ENCODE measurements around the gene IL1RAP.

IL1RAP gene

GRCh38 chr3:190534986-190535385, 21.1 kb downstream of the IL1RAP start:
- in situ Hi-C loops (cut with HindIII; ENCODE audit: low sequenced_read_pairs) = no loop called here
- TF ChIP-seq CTCF (IDR thresholded peaks at IDR 0.05; ENCODE audit: low read depth, low read length) = no peak
- no peak for DNase-seq (ENCODE audit: low read depth, low spot score)
- H3K4me3 ChIP-seq (ENCODE audit: low read depth, low read length) = no peak overlapping the region

- in situ Hi-C loops (cut with HindIII; ENCODE audit: low sequenced_read_pairs) = no loop called here
- DNase-seq (ENCODE audit: low read depth, low spot score) = no peak
- H3K4me3 ChIP-seq (ENCODE audit: low read depth, low read length) = no peak overlapping the region
- no peak for TF ChIP-seq CTCF (IDR thresholded peaks at IDR 0.05; ENCODE audit: low read depth, low read length)
Observed at GRCh38 chr3:190537146-190537545, 23.3 kb downstream of the IL1RAP start.

GRCh38 chr3:190538288-190538687, 24.4 kb downstream of the IL1RAP start:
- no peak overlapping the region for H3K4me3 ChIP-seq (ENCODE audit: low read depth, low read length)
- no peak for TF ChIP-seq CTCF (IDR thresholded peaks at IDR 0.05; ENCODE audit: low read depth, low read length)
- in situ Hi-C loops (cut with HindIII; ENCODE audit: low sequenced_read_pairs) = no loop called here
- DNase-seq (ENCODE audit: low read depth, low spot score) = no peak

GRCh38 chr3:190539526-190539925, 25.6 kb downstream of the IL1RAP start:
- H3K4me3 ChIP-seq (ENCODE audit: low read depth, low read length) = no peak overlapping the region
- DNase-seq (ENCODE audit: low read depth, low spot score) = no peak
- TF ChIP-seq CTCF (IDR thresholded peaks at IDR 0.05; ENCODE audit: low read depth, low read length) = no peak
- in situ Hi-C loops (cut with HindIII; ENCODE audit: low sequenced_read_pairs) = no loop called here

GRCh38 chr3:190541008-190541407, 27.1 kb downstream of the IL1RAP start:
- H3K4me3 ChIP-seq (ENCODE audit: low read depth, low read length) = no peak overlapping the region
- in situ Hi-C loops (cut with HindIII; ENCODE audit: low sequenced_read_pairs) = no loop called here
- DNase-seq (ENCODE audit: low read depth, low spot score) = no peak
- TF ChIP-seq CTCF (IDR thresholded peaks at IDR 0.05; ENCODE audit: low read depth, low read length) = no peak

GRCh38 chr3:190541560-190541959, 27.7 kb downstream of the IL1RAP start:
- no peak overlapping the region for H3K4me3 ChIP-seq (ENCODE audit: low read depth, low read length)
- in situ Hi-C loops (cut with HindIII; ENCODE audit: low sequenced_read_pairs) = no loop called here
- DNase-seq (ENCODE audit: low read depth, low spot score) = no peak
- no peak for TF ChIP-seq CTCF (IDR thresholded peaks at IDR 0.05; ENCODE audit: low read depth, low read length)

- no peak for TF ChIP-seq CTCF (IDR thresholded peaks at IDR 0.05; ENCODE audit: low read depth, low read length)
- in situ Hi-C loops (cut with HindIII; ENCODE audit: low sequenced_read_pairs) = no loop called here
- no peak for DNase-seq (ENCODE audit: low read depth, low spot score)
- no peak overlapping the region for H3K4me3 ChIP-seq (ENCODE audit: low read depth, low read length)
Observed at GRCh38 chr3:190542846-190543245, 29.0 kb downstream of the IL1RAP start.
